Right lobe of liver (tissue), 4 donors: ENCODE measurements around the gene PFKFB4.

ENCODE experiments used
- POLR2A ChIP-seq: fragments of 450-650 bp; IDR thresholded peaks from one replicate; pipeline ENCODE4 v1.6.1; 2017; ENCODE audit warnings: antibody characterized with exemption, mild to moderate bottlenecking
- TF ChIP-seq, protein P1 (sequence below), 4 donors: fragments of 200-600 bp in 3 of 4; fragments of 450-650 bp in 1 of 4; IDR thresholded peaks; one replicate each; pipeline versions ENCODE4 v1.5.1 to v1.8.0; 2016 to 2022; ENCODE audit warnings: antibody characterized with exemption in 4 of 4, mild to moderate bottlenecking in 2 of 4
- donor health status: DM: no; HTN: no; CAD: no.
- donor health status: DM: no; HTN: no; CAD: no.
- donor health status: DM: no; HTN: yes; CAD: no.

GRCh38 chr3:48576647-48577046 is 20.0 kb upstream of the PFKFB4 start:
- TF ChIP-seq, protein P1, sequence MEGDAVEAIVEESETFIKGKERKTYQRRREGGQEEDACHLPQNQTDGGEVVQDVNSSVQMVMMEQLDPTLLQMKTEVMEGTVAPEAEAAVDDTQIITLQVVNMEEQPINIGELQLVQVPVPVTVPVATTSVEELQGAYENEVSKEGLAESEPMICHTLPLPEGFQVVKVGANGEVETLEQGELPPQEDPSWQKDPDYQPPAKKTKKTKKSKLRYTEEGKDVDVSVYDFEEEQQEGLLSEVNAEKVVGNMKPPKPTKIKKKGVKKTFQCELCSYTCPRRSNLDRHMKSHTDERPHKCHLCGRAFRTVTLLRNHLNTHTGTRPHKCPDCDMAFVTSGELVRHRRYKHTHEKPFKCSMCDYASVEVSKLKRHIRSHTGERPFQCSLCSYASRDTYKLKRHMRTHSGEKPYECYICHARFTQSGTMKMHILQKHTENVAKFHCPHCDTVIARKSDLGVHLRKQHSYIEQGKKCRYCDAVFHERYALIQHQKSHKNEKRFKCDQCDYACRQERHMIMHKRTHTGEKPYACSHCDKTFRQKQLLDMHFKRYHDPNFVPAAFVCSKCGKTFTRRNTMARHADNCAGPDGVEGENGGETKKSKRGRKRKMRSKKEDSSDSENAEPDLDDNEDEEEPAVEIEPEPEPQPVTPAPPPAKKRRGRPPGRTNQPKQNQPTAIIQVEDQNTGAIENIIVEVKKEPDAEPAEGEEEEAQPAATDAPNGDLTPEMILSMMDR (IDR thresholded peaks at IDR 0.05) = no peak
- TF ChIP-seq POLR2A = no peak
